Panc1 (cell line): ENCODE measurements around the gene PSENEN. TPM values are rescaled to one million over a fixed set of nuclear protein-coding genes. Genes with fewer than 3 reads are reported as not detected.

Experiments
- ATAC-seq: fragments of 200-7000 bp; cut with Tn5 transposase; 2 replicates; pipeline ENCODE4 v1.9.1; 2020; ENCODE audit warnings: mild to moderate bottlenecking, moderate library complexity
- BruUV-seq: library from RNA; stranded (reverse); fragments of 400-500 nt; replicated peaks from 2 replicates; lab custom pipeline; 2021; lab: Mats Ljungman, UMichigan
- CTCF ChIA-PET: fragments of 300-600 bp; sonication (Branson Sonifier 250); formaldehyde crosslinking; loops from one replicate; lab custom pipeline; 2022; ENCODE audit warnings: antibody characterized with exemption; lab: Charles Lee
- POLR2A ChIA-PET: fragments of 300-600 bp; sonication (Branson Sonifier 250); formaldehyde crosslinking; loops from one replicate; lab custom pipeline; 2022; ENCODE audit warnings: antibody characterized with exemption; lab: Charles Lee
- DNase-seq: peaks from one replicate; pipeline ENCODE4 v3.0.0-alpha.2; 2010; ENCODE audit warnings: low read depth, low spot score
- H3K27ac ChIP-seq: 2 replicates; pipeline ENCODE4 v1.5.1; 2011; ENCODE audit warnings: mild to moderate bottlenecking, low read length, inconsistent platforms
- H3K27me3 ChIP-seq: fragments of 200-500 bp; sonication (Bioruptor generic); 2 replicates; pipeline ENCODE4 v1.6.0; 2014; ENCODE audit warnings: low read length, inconsistent platforms; ENCODE audit not compliant: control insufficient read depth, insufficient read depth
- H3K36me3 ChIP-seq: fragments of 200-500 bp; sonication (Bioruptor generic); 2 replicates; pipeline ENCODE4 v1.5.1; 2014; ENCODE audit warnings: inconsistent platforms, mild to moderate bottlenecking, low read length, moderate library complexity; ENCODE audit not compliant: control insufficient read depth, insufficient read depth
- H3K4me1 ChIP-seq: 2 replicates; pipeline ENCODE4 v1.5.1; 2011; ENCODE audit warnings: inconsistent platforms, mild to moderate bottlenecking, low read length, moderate library complexity; ENCODE audit not compliant: control insufficient read depth, insufficient read depth
- H3K4me3 ChIP-seq, 2 experiments: 2 replicates each; pipeline ENCODE4 v1.5.1; 2011 to 2012; ENCODE audit warnings: low read depth in 2 of 2, low read length in 2 of 2, mild to moderate bottlenecking in 2 of 2, inconsistent platforms in 1 of 2, moderate library complexity in 1 of 2
- H3K9me3 ChIP-seq: fragments of 200-500 bp; sonication (Bioruptor generic); 2 replicates; pipeline ENCODE4 v1.5.1; 2014; ENCODE audit warnings: low read depth, mild to moderate bottlenecking, inconsistent platforms, low read length, moderate library complexity; ENCODE audit not compliant: control insufficient read depth, insufficient read depth
- POLR2AphosphoS5 ChIP-seq: IDR thresholded peaks from 2 replicates; pipeline ENCODE4 v1.6.1; 2012; ENCODE audit warnings: mild to moderate bottlenecking, low read depth, low read length, moderate library complexity
- SIN3A ChIP-seq: IDR thresholded peaks from 2 replicates; pipeline ENCODE4 v1.6.1; 2012; ENCODE audit warnings: low read depth, mild to moderate bottlenecking, low read length, moderate library complexity, borderline replicate concordance; ENCODE audit not compliant: insufficient read depth
- TCF7L2 ChIP-seq: IDR thresholded peaks from 2 replicates; pipeline ENCODE4 v1.6.1; 2011; ENCODE audit warnings: mild to moderate bottlenecking, low read depth, low read length, inconsistent platforms
- in situ Hi-C: cut with HindIII; loops from 2 replicates; pipeline ENCODE4 v1.10.0; 2016; ENCODE audit warnings: low sequenced_read_pairs, low pct_unique_long_range_greater_than_20kb
- intact Hi-C: fragments of 100-400 bp; cut with micrococcal nuclease; formaldehyde crosslinking; loops from one replicate; pipeline ENCODE4 v1.10.0; 2022; ENCODE audit not compliant: unreplicated experiment
- total RNA-seq: library from RNA; stranded (reverse); gene quantifications from one replicate; pipeline ENCODE4 v1.2.1, GENCODE V29; 2021; ENCODE audit not compliant: unreplicated experiment
- TF ChIP-seq, protein P1 (sequence below): fragments of 450-650 bp; IDR thresholded peaks from 2 replicates; pipeline ENCODE4 v1.5.1; 2017; ENCODE audit warnings: mild to moderate bottlenecking
- TF ChIP-seq, protein P2 (sequence below), 2 experiments: IDR thresholded peaks; 2 replicates each; pipeline ENCODE4 v1.6.1; 2011 to 2012; ENCODE audit warnings: low read depth in 2 of 2, control low read depth in 1 of 2, low read length in 1 of 2, mild to moderate bottlenecking in 1 of 2, moderate library complexity in 1 of 2; ENCODE audit not compliant: insufficient read depth in 1 of 2

Gene PSENEN
- total RNA-seq, 1 experiment from 2014 or later: 169 TPM

DNA sequence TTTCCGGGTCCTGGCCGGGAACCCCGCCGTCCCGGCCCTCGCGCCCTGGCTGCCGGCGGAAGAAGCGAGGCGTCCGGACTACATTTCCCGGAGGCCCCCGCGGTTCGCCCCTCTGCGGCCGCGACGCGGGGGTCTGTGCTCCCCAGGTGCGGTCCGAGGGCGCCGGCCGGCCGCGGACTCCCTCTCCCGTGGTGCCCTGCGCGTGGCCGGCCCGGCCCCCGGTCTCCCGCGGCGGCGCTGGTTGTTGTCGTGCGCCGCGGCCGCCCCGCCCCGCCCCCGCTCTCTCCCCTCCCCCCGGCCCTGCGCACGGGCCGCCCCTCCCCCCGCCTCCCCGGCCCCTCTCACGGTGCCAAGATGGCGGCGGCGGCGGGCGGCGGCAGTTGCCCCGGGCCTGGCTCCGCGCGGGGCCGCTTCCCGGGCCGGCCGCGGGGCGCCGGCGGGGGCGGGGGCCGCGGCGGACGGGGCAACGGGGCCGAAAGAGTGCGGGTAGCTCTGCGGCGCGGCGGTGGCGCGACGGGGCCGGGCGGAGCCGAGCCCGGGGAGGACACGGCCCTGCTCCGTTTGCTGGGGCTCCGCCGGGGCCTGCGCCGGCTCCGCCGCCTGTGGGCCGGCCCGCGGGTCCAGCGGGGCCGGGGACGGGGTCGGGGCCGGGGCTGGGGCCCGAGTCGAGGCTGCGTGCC is 27.6 kb upstream of the PSENEN start, which contains the start of gene KMT2B:
KMT2B (plus strand) TSS at position 339 of the 680 bp plus-strand sequence; CDS start at position 355, 16 bp downstream.
- CTCF ChIA-PET: no interaction called here
- peaks cover 16% of the 10 kb centered on the region for H3K4me1 ChIP-seq
- POLR2A ChIA-PET: no interaction called here
- DNase-seq (no peak), ATAC-seq (peak; percentile 85)
- peak within 1 kb of the TSS; percentile 89 for H3K27ac ChIP-seq
- intact Hi-C loops (loop anchor here (2.0 to 10.0 kb wide), 2 partner anchors 23 to 163 kb away; no protein-coding TSS in a partner anchor), in situ Hi-C loops (no loop called here)
- no peaks in the 10 kb centered on the region for H3K9me3 ChIP-seq
- H3K4me3 ChIP-seq: peak within 1 kb of the TSS; percentile 85 to 87
- BruUV-seq: no TSS peak
- TF ChIP-seq, protein P1, sequence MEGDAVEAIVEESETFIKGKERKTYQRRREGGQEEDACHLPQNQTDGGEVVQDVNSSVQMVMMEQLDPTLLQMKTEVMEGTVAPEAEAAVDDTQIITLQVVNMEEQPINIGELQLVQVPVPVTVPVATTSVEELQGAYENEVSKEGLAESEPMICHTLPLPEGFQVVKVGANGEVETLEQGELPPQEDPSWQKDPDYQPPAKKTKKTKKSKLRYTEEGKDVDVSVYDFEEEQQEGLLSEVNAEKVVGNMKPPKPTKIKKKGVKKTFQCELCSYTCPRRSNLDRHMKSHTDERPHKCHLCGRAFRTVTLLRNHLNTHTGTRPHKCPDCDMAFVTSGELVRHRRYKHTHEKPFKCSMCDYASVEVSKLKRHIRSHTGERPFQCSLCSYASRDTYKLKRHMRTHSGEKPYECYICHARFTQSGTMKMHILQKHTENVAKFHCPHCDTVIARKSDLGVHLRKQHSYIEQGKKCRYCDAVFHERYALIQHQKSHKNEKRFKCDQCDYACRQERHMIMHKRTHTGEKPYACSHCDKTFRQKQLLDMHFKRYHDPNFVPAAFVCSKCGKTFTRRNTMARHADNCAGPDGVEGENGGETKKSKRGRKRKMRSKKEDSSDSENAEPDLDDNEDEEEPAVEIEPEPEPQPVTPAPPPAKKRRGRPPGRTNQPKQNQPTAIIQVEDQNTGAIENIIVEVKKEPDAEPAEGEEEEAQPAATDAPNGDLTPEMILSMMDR: no peak
- TF ChIP-seq POLR2AphosphoS5: no peak
- TF ChIP-seq TCF7L2: no peak
- TF ChIP-seq, protein P2, sequence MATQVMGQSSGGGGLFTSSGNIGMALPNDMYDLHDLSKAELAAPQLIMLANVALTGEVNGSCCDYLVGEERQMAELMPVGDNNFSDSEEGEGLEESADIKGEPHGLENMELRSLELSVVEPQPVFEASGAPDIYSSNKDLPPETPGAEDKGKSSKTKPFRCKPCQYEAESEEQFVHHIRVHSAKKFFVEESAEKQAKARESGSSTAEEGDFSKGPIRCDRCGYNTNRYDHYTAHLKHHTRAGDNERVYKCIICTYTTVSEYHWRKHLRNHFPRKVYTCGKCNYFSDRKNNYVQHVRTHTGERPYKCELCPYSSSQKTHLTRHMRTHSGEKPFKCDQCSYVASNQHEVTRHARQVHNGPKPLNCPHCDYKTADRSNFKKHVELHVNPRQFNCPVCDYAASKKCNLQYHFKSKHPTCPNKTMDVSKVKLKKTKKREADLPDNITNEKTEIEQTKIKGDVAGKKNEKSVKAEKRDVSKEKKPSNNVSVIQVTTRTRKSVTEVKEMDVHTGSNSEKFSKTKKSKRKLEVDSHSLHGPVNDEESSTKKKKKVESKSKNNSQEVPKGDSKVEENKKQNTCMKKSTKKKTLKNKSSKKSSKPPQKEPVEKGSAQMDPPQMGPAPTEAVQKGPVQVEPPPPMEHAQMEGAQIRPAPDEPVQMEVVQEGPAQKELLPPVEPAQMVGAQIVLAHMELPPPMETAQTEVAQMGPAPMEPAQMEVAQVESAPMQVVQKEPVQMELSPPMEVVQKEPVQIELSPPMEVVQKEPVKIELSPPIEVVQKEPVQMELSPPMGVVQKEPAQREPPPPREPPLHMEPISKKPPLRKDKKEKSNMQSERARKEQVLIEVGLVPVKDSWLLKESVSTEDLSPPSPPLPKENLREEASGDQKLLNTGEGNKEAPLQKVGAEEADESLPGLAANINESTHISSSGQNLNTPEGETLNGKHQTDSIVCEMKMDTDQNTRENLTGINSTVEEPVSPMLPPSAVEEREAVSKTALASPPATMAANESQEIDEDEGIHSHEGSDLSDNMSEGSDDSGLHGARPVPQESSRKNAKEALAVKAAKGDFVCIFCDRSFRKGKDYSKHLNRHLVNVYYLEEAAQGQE (IDR thresholded peaks at IDR 0.05; ENCODE audit: insufficient read depth in 1 of 2, low read depth in 2 of 2, low read length in 1 of 2): no peak
- no peak for TF ChIP-seq SIN3A
- H3K27me3 ChIP-seq: no peaks in the 10 kb centered on the region
- peaks cover 6% of the 10 kb centered on the region; the same call in 1 of the 2 replicates for H3K36me3 ChIP-seq

DNA sequence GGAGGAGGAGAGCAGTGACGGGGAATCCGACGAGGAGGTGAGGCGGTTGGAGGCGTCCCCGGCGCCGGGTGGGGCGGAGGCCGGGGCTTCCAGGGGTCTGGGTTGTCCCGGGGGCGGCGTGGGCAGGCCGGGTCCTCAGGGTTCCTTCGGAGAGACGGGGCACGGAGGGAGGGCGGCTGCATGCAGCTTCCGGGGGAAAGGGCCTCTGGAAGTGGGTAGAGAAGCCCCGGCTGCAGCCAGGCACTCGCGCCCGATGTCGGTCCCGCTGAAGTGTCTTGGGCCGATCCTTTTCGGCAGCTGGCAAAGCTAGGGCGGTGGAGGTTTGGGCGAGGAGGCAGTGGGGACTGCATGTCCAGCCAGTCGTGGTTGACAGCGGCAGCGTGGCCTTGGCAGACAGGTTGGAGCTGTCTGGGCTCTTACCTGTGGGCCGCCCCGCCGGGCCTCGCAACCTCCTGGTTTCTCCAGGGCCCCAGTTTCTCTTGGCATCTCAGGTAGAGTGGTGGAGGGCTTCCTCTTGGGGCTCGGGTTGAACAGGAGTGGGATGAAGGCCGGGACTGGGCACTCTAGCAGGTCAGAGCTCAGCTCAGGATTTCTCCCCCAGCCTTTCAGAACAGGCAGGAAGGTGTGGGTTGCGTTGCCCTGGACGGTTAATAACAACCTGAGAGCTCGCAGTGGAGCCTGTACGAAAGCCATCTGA is 27.0 kb upstream of the PSENEN start:
- H3K9me3 ChIP-seq: no peaks in the 10 kb centered on the region
- intact Hi-C loops: loop anchor here (10.0 kb wide), 1 partner anchor 164 kb away; no protein-coding TSS in a partner anchor
- ChIA-PET POLR2A (interaction anchor here (0.6 to 1.0 kb wide), 3 partner anchors 27 to 192 kb away, joined by 3 to 5 read pairs (median 4); partner anchors contain the start of genes PSENEN and U2AF1L4), CTCF (no interaction called here)
- no TSS peak for BruUV-seq
- ATAC-seq (no peak), DNase-seq (no peak)
- TF ChIP-seq, protein P1: no peak
- TF ChIP-seq POLR2AphosphoS5: no peak
- H3K27me3 ChIP-seq: no peaks in the 10 kb centered on the region
- H3K4me1 ChIP-seq: peaks cover 16% of the 10 kb centered on the region
- peak overlapping the region; percentile 80 for H3K27ac ChIP-seq
- H3K4me3 ChIP-seq: peak overlapping the region; percentile 81 to 85
- in situ Hi-C loops: no loop called here
- peaks cover 13% of the 10 kb centered on the region; the same call in 1 of the 2 replicates for H3K36me3 ChIP-seq
